Stimulated activated CD4-positive, alpha-beta T cell treated with anti-CD3 and anti-CD28 coated beads, Interleukin-1b, Interleukin-23, amount 100 ng/mL, for 1 hour (primary cell): Measurements from ENCODE around the gene ATP7A.
"Not testable (repeated sequence)": the region's sequence is repeated elsewhere in the genome, so short reads cannot be mapped to it uniquely, and the experiment has no call there.

Source experiments
- DNase-seq, 2 donors: peaks; one replicate each; pipeline ENCODE4 v3.0.0-alpha.2; 2020; ENCODE audit warnings: low read depth in 2 of 2

Gene ATP7A

GRCh38 chrX:77910108-77910840 is at the start of gene ATP7A:
Gene ATP7A, plus strand, starts transcription at chrX:77910693. Its CDS starts 60,949 bp downstream, at chrX:77971642.
- peak; percentile 71 to 82 for DNase-seq

GRCh38 chrX:77875372-77875771 is 35.1 kb upstream of the ATP7A start:
- no peak for DNase-seq

DNA sequence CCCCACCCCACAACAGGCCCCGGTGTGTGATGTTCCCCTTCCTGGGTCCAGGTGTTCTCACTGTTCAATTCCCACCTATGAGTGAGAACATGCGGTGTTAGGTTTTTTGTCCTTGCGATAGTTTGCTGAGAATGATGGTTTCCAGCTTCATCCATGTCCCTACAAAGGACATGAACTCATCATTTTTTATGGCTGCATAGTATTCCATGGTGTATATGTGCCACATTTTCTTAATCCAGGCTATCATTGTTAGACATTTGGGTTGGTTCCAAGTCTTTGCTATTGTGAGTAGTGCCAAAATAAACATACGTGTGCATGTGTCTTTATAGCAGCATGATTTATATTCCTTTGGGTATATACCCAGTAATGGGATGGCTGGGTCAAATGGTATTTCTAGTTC is 29.1 kb upstream of the ATP7A start:
- not testable (repeated sequence) for DNase-seq

GRCh38 chrX:77892887-77893286 is 17.6 kb upstream of the ATP7A start:
- no peak for DNase-seq

DNA sequence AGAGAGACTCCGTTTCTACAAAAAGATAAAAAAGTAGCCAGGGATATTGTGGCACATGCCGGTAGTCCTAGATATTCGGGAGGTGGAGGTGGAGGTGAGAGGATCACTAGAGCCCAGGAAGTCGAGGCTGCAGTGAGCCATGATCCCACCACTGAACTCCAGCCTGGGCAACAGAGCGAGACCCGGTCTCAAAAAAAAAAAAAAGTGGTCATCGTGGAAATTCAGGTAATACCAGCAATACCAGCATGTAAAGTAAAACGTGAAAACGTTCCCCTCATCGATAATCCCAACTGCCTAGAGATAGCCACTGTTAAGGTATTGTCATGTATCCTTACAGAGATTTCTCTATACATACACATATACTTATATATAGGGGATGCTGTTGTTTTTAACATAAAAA is 16.8 kb upstream of the ATP7A start:
- no peak for DNase-seq

DNA sequence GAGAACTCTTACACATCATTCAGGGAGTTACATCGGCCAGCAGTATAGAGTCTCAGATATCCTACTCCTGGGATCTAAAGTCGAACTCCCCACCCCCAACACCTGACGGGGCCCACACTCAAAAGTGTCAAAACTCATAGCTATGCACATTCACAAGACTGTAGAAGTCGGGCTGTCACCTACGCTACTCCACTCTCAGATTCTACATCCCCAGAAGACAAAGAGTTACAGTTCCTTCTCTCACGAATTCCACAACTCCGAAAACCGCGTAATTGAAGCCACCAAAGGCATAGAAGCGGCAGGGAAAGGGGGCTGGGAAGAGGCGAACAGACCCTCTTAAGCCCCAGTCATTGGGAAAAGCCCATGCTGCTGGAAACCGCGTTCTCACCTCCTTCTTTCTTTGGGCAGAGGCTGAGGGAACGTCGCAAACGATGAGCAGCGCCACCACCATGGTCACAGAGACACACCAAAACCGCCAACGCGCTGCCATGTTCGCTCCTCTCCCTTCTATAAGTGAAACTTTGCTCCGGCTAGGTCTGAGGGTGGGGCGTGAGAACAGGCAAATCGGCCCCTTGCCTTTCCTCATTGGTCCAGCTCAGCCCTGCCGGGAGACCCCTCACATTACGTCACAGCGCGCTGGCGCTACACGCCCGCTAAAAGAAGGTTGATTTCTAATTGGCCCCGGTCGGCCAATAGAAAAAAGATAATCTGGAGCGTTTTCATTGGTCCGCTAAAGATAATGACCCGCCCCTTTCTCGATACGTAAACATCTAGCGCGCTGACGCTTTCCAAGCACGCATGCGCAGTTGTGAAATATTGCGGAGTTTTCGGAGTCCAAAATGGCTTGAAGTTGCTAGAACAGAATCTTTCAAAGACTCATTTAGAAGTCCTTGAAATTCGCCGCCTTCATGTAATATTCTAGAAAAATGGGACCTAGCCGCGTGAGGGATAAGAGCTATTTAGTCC is 15.3 kb upstream of the ATP7A start, which contains the start of gene MAGT1:
Gene MAGT1 (minus strand): TSS at position 515 of the 966 bp plus-strand sequence. CDS start 25 bp downstream, at position 490.
- DNase-seq: peak; percentile 55 to 73

DNA sequence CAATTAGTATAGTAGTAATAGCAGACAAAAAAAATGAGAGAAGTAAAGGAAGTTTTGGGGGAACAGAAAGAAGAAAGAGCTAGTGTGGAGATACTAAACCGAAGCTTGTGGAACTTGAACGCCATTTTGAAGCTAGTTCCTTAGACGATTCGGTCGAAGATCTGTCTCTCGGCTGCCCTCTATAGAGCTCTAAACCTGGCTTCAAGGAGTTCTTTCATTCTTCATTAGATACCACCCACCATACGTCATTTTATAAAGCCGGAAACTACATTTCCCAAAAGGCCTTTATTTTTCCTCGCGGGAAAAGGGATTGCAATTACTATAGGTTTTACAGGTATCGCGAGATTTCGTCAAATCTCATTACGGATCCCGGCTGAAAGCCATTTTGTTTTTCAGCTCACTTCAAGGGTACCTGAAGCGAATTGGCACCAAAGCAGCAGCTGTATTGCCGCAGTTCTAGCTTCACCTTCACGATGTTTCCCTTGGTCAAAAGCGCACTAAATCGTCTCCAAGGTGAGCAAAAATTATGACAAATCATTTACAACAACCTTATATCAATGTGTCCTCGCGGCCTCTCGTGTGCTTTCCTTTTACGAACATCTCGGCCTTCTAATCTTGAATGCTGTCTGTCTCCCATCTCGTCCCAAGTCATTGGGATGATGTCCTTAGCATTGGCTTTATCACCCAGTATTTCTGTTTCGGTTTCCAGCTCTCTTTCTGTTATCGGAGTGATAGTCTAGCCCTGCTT is 11.2 kb upstream of the ATP7A start, which contains the start of gene COX7B:
Gene COX7B (plus strand): TSS at position 388 of the 748 bp plus-strand sequence. CDS start 86 bp downstream, at position 474.
- DNase-seq: peak in 1 of 2 donors; percentile 23

GRCh38 chrX:77900688-77901087 is 9.8 kb upstream of the ATP7A start:
- no peak for DNase-seq

- no peak for DNase-seq
Observed at GRCh38 chrX:77901506-77901905, 9.0 kb upstream of the ATP7A start.

- DNase-seq: no peak
Observed at GRCh38 chrX:77917294-77917933, 6.9 kb downstream of the ATP7A start.

- no peak for DNase-seq
Observed at GRCh38 chrX:77918568-77918967, 8.1 kb downstream of the ATP7A start.

- not testable (repeated sequence) for DNase-seq
Observed at GRCh38 chrX:77919370-77919769, 8.9 kb downstream of the ATP7A start.

DNA sequence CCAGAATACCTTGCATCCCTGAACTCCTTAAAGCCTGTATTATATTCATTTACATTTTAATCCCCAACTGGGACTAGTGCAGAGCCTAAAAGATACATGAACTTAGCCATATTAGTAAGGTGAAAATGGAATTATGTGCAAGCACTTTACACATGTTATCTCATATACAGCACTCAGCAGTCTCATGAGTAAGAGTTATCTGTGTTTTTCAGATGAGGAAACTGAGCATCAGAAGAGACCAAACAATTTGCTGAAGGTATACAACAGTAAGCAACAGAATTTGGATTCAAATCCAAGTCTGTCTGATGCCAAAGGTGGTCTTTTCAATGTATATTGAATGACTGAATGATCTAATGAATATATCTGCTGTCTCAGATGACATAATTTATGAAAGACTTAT is 12.3 kb downstream of the ATP7A start:
- DNase-seq: no peak

GRCh38 chrX:77924320-77924859 is 13.9 kb downstream of the ATP7A start:
- DNase-seq: no peak

DNA sequence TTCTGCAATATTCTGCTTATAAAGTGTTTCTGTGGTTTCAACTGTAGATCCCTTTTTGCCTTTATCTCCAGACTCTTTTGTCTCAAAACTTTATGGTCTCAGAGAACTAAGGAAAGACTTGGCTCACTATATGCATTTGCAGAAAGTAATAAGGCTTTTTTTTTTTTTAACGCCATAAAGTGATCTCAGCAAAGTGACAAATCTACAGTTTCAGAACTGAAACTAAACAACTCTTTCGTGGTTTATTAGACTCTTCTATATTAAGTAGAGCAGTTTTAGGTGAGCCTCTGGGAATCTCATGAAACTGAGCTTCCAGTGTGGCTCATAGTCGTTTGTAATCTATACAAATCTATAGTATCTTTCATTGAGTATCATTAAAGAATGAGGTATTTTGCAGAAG is 15.3 kb downstream of the ATP7A start:
- no peak for DNase-seq

GRCh38 chrX:77930581-77930980 is 20.1 kb downstream of the ATP7A start:
- no peak for DNase-seq

- DNase-seq: no peak
Observed at GRCh38 chrX:77935886-77936285, 25.4 kb downstream of the ATP7A start.

DNA sequence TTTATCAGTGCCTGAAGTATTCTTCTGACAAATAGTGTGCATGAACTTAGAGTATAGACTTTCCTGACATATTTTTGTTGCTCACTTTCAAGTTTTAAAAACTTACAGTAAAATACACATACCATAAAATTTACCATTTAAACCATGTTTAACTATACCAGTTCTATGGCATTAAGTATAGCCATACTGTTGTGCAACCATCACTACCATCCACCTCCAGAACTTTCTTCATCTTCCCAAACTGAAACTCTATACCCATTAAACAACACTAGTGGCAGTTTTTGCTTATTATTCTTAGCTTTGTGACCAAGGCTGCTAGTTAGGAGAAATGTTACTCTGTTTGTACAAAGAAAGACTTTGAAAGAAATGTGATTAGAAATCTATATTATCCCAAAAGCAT is 25.8 kb downstream of the ATP7A start:
- no peak for DNase-seq

DNA sequence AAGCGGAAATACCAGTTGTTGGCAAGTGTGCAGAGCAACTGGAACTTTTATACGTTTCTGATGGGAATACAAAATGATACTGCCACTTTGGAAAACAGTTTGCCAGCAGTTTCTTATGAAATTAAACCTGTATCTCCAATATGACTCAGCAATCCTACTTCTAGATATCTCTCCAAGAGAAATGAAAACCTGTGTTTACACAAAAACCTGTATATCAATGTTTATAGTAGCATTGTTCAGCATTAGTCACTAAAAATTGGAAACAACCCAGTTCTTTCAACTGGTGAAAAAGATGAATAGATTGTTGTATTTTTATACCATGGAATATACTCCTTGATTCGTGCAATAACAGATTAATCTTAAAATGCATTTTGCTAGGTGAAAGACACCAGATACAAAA is 26.8 kb downstream of the ATP7A start:
- DNase-seq: no peak

GRCh38 chrX:77938083-77938680 is 27.7 kb downstream of the ATP7A start:
- no peak for DNase-seq

DNA sequence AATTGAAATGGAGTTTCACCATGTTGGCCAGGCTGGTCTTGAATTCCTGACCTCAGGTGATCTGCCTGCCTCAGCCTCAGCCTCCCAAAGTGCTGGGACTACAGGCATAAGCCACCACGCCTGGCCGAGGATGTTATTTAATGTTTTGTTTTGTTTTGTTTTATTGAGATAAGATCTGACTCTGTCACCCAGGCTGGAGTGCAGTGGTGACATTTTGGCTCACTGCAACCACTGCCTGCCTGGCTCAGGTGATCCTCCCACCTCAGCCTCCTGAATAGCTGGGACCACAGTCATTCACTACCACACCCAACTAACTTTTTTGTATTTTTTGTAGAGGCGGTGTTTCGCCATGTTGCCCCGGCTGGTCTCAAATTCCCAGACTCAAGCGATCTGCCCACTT is 34.5 kb downstream of the ATP7A start:
- not testable (repeated sequence) for DNase-seq
